Stimulated activated CD4-positive, alpha-beta T cell treated with anti-CD3 and anti-CD28 coated beads, Interleukin-2, amount 100 ng/mL, for 4 hours (primary cell): ENCODE measurements around the gene RORC.
"Not testable (repeated sequence)": the region's sequence is repeated elsewhere in the genome, so short reads cannot be mapped to it uniquely, and the experiment has no call there.

ENCODE experiments used
- DNase-seq: peaks from one replicate; pipeline ENCODE4 v3.0.0-alpha.2; 2020; ENCODE audit warnings: low read depth

RORC gene

GRCh38 chr1:151831605-151832004, at the start of gene RORC:
Gene RORC (minus strand): TSS chr1:151831802. CDS start chr1:151831764, 38 bp downstream.
- no peak for DNase-seq

- DNase-seq, result no peak
These were observed 44.0 kb upstream of the RORC start for GRCh38 chr1:151875419-151876097.

GRCh38 chr1:151872776-151873175, 41.2 kb upstream of the RORC start:
- not testable (repeated sequence) for DNase-seq

GRCh38 chr1:151871284-151872030, 39.9 kb upstream of the RORC start:
- DNase-seq, result no peak

GRCh38 chr1:151868486-151868885, 36.9 kb upstream of the RORC start:
- no peak for DNase-seq

GRCh38 chr1:151867765-151868411, 36.3 kb upstream of the RORC start:
- no peak for DNase-seq

- DNase-seq, result no peak
These were observed 35.7 kb upstream of the RORC start for GRCh38 chr1:151867321-151867720.

- no peak for DNase-seq
These were observed 32.8 kb upstream of the RORC start for GRCh38 chr1:151864411-151864810.

- no peak for DNase-seq
These were observed 31.0 kb upstream of the RORC start for GRCh38 chr1:151862604-151863003.

- DNase-seq, result no peak
These were observed 29.0 kb upstream of the RORC start for GRCh38 chr1:151860504-151861187.

GRCh38 chr1:151859891-151860293, 28.3 kb upstream of the RORC start:
- DNase-seq, result no peak

GRCh38 chr1:151858886-151859665, 27.5 kb upstream of the RORC start:
- no peak for DNase-seq

GRCh38 chr1:151858030-151858746, 26.6 kb upstream of the RORC start:
- DNase-seq, result no peak

GRCh38 chr1:151855933-151856332, 24.3 kb upstream of the RORC start:
- DNase-seq, result no peak

- DNase-seq, result not testable (repeated sequence)
These were observed 23.9 kb upstream of the RORC start for GRCh38 chr1:151855516-151855915.

- DNase-seq, result no peak
These were observed 23.1 kb upstream of the RORC start for GRCh38 chr1:151854658-151855057.

- no peak for DNase-seq
These were observed 21.9 kb upstream of the RORC start, which contains the start of gene THEM5 for GRCh38 chr1:151853411-151853943. Gene THEM5 (minus strand): TSS chr1:151853712. CDS start chr1:151853565, 147 bp downstream.

GRCh38 chr1:151852733-151853132, 21.1 kb upstream of the RORC start:
- no peak for DNase-seq

GRCh38 chr1:151851886-151852285, 20.3 kb upstream of the RORC start:
- no peak for DNase-seq

- no peak for DNase-seq
These were observed 18.3 kb upstream of the RORC start for GRCh38 chr1:151849871-151850270.

- DNase-seq, result no peak
These were observed 17.5 kb upstream of the RORC start for GRCh38 chr1:151849126-151849525.
